ENCODE measurements around the gene CAPN12.
"Not testable (repeated sequence)": the region's sequence is repeated elsewhere in the genome, so short reads cannot be mapped to it uniquely, and the experiment has no call there.

GRCh38 chr19:38791451-38792064 lies 47.3 kb upstream of the CAPN12 start:
- TF ChIP-seq CTCF (conservative IDR thresholded peaks at IDR 0.05); EZH2 (IDR thresholded peaks at IDR 0.05; ENCODE audit: low read depth): not testable (repeated sequence)

Data from PC-9 (cell line).